Measurements from ENCODE around the gene CNOT4. TPM values are rescaled to one million over a fixed set of nuclear protein-coding genes. Genes with fewer than 3 reads are reported as not detected.

The CNOT4 gene
- total RNA-seq (2016; rRNA removed; fragmentation: Illumina TruSeq; extraction: Trizol) (7.4 and 11.5 TPM in 2 replicates), polyA plus RNA-seq (2011; rRNA removed) (7.6 and 8.4 TPM in 2 replicates), polyA minus RNA-seq (2011; rRNA and poly(A)+ RNA removed; ENCODE audit: low replicate concordance) (16.7 and 23.5 TPM in 2 replicates), Bru-seq, nascent RNA (percentile 85 among the genes with signal in this experiment), BruChase-seq, experiment 1, labeled RNA remaining after a 6-hour chase (percentile 79 among the genes with signal in this experiment), BruChase-seq, experiment 2, labeled RNA remaining after a 2-hour chase (percentile 80 among the genes with signal in this experiment)
- total RNA-seq (2016; cell fraction: cytosol; rRNA removed; fragmentation: Illumina TruSeq; extraction: Trizol; ENCODE audit: low read depth): 2.7 and 3.3 TPM in 2 replicates
- 6.5 and 9.3 TPM in 2 replicates for total RNA-seq (2016; cell fraction: insoluble cytoplasmic fraction; rRNA removed; fragmentation: Illumina TruSeq; extraction: Trizol)
- total RNA-seq (2016; cell fraction: membrane; rRNA removed; fragmentation: Illumina TruSeq; extraction: Trizol): 6.5 and 6.8 TPM in 2 replicates
- total RNA-seq (2016; cell fraction: nucleus; rRNA removed; fragmentation: Illumina TruSeq; extraction: Trizol): 15.9 and 18.5 TPM in 2 replicates
- polyA plus RNA-seq (2011; cell fraction: cytosol; rRNA removed): 4.1 and 5.8 TPM in 2 replicates
- polyA plus RNA-seq (2011; cell fraction: nucleus; rRNA removed): 6.9 and 7.2 TPM in 2 replicates
- 6.3 and 7.7 TPM in 2 replicates for polyA plus RNA-seq (2012)
- polyA plus RNA-seq (2016; cell fraction: cytosol; fragmentation: Illumina TruSeq; extraction: Trizol; ENCODE audit: low read depth): 1.2 and 1.4 TPM in 2 replicates
- 9.6 and 10.8 TPM in 2 replicates for polyA plus RNA-seq (2016; cell fraction: insoluble cytoplasmic fraction; fragmentation: Illumina TruSeq; extraction: Trizol; ENCODE audit: low read depth)
- 2.7 and 3.8 TPM in 2 replicates for polyA plus RNA-seq (2016; cell fraction: membrane; fragmentation: Illumina TruSeq; extraction: Trizol; ENCODE audit: low read depth)
- polyA plus RNA-seq (2016; cell fraction: nucleus; fragmentation: Illumina TruSeq; extraction: Trizol; ENCODE audit: insufficient read depth, low read depth): 9.5 and 10.3 TPM in 2 replicates
- polyA minus RNA-seq (2011; cell fraction: cytosol; rRNA and poly(A)+ RNA removed): 7.1 and 8.0 TPM in 2 replicates
- 43.4 and 52.3 TPM in 2 replicates for polyA minus RNA-seq (2011; cell fraction: nucleus; rRNA and poly(A)+ RNA removed)
- long read RNA-seq, experiment 1, partial matches to known transcripts: 8 of 10 reads
- long read RNA-seq, experiment 1, other reads (novel, unspliced or antisense): 2 of 10 reads
- long read RNA-seq, experiment 2, partial matches to known transcripts: 3 of 20 reads
- long read RNA-seq, experiment 2, other reads (novel, unspliced or antisense): 14 of 20 reads

GRCh38 chr7:135509839-135510591 is at the start of gene CNOT4:
CNOT4 (minus strand) TSS chr7:135510102; CDS start chr7:135438331, 71,771 bp downstream.
- no TSS peak for BruUV-seq (replicated peaks)
- 3% methylated on average over 28 of the region's 55 CpGs for WGBS (ENCODE audit: low lambda C conversion rate)
- intact Hi-C loops (cut with micrococcal nuclease; ENCODE audit: unreplicated experiment): loop anchor here (2.0 to 10.0 kb wide), 3 partner anchors 95 to 1525 kb away; no protein-coding TSS in a partner anchor
- CTCF ChIA-PET (ENCODE audit: low intra/inter-chr PET ratio, low total read pairs): no interaction called here
- peaks cover 31% of the 10 kb centered on the region for H3K4me1 ChIP-seq (ENCODE audit: insufficient read depth, low read length)
- FAIRE-seq (peak; percentile 80), ATAC-seq (peak; percentile 96), DNase-seq (ENCODE audit: low spot score) (peak; percentile 92)
- peak within 1 kb of the TSS; percentile 82 to 92 (median 84) for H3K4me3 ChIP-seq (replicated peaks in 1 of 3; ENCODE audit: insufficient read depth in 1 of 3, low read depth in 2 of 3, low read length in 3 of 3)
- H2AFZ ChIP-seq (ENCODE audit: low read length): peak within 1 kb of the TSS; percentile 94
- H3K4me2 ChIP-seq (ENCODE audit: low read depth, low read length): peak within 1 kb of the TSS; percentile 96
- no peaks in the 10 kb centered on the region; a peak in 1 of 5 replicates for H3K27me3 ChIP-seq (ENCODE audit: control insufficient read depth in 1 of 2, insufficient read depth in 2 of 2, low read length in 2 of 2)
- H4K20me1 ChIP-seq (ENCODE audit: insufficient read depth, low read length): peaks cover 8% of the 10 kb centered on the region
- H3K9ac ChIP-seq (ENCODE audit: insufficient read depth, low read depth, low read length): peak within 1 kb of the TSS; percentile 93
- in situ Hi-C loops (cut with HindIII; ENCODE audit: extremely low pct_ligation_motif_present, low pct_unique_long_range_greater_than_20kb): loop anchor here (5.0 kb wide), 1 partner anchor 47 kb away; the partner anchor contains the start of gene NUP205
- H3K36me3 ChIP-seq (replicated peaks in 1 of 2; ENCODE audit: control insufficient read depth in 1 of 2, insufficient read depth in 2 of 2, low read length in 2 of 2): 0 out of 5 replicates have a peak, but pooled peaks cover 0 to 2% of the 10 kb centered on the region in 2 experiments
- POLR2A ChIA-PET: interaction anchor here (0.8 kb wide), 1 partner anchor 48 kb away, joined by 3 read pairs; the partner anchor contains the start of gene NUP205
- no peaks in the 10 kb centered on the region for H3K9me3 ChIP-seq (ENCODE audit: low read length)
- H3K27ac ChIP-seq (ENCODE audit: extremely low read length, insufficient read depth, low read length): peak within 1 kb of the TSS; percentile 92
- peaks cover 47% of the 10 kb centered on the region for H3K79me2 ChIP-seq (ENCODE audit: insufficient read depth, low read length)
- no peak for TF ChIP-seq KIAA2018 (CRISPR knock-in tag; IDR thresholded peaks at IDR 0.05; ENCODE audit: borderline replicate concordance)
- TF ChIP-seq ZMAT3 (CRISPR knock-in tag; conservative IDR thresholded peaks at IDR 0.05): no peak; the same call in 1 of the 2 replicates
- TF ChIP-seq ERF (CRISPR knock-in tag; IDR thresholded peaks at IDR 0.05): peak; percentile 68
- peak; percentile 99 for TF ChIP-seq ZNF335 (CRISPR knock-in tag; IDR thresholded peaks at IDR 0.05)
- TF ChIP-seq ZNF232 (CRISPR knock-in tag; IDR thresholded peaks at IDR 0.05; ENCODE audit: borderline replicate concordance): 0 out of 2 replicates have a peak, but pooled peaks have one; percentile 20

Data from HepG2 (cell line).